ENCODE results near the gene JAG2.

GRCh38 chr14:105139212-105139825 lies 29.3 kb downstream of the JAG2 start:
- TF ChIP-seq CTCF (IDR thresholded peaks at IDR 0.05; ENCODE audit: borderline replicate concordance, extremely low read depth, low read length, poor library complexity, severe bottlenecking), result no peak
- TF ChIP-seq EZH2 (IDR thresholded peaks at IDR 0.05; ENCODE audit: borderline replicate concordance, low read depth, low read length, severe bottlenecking), result no peak

Measured in DND-41 (cell line).